ENCODE data around the gene PHYKPL. TPM values are rescaled to one million over a fixed set of nuclear protein-coding genes. Genes with fewer than 3 reads are reported as not detected.

Gene PHYKPL
- total and polyA plus RNA-seq, 2 of the 4 experiments (the other 2 are of a cell fraction): 10.0 to 24.5 TPM

- Histone ChIP-seq H3K14ac (replicated peaks; ENCODE audit: low read depth, low read length) (no peak overlapping the region), H3K4ac (ENCODE audit: low read depth, low read length) (no peak overlapping the region), H2BK5ac (ENCODE audit: low read depth, low read length, poor library complexity, severe bottlenecking) (no peak overlapping the region), H3K18ac (ENCODE audit: low read depth, low read length) (no peak overlapping the region), H2BK15ac (ENCODE audit: low read depth, low read length) (no peak overlapping the region), H3K27me3 (ENCODE audit: control insufficient read depth, insufficient read depth, low read length) (no peaks in the 10 kb centered on the region), H2AK9ac (replicated peaks; ENCODE audit: low read depth, low read length, poor library complexity) (peak overlapping the region; percentile 3), H4K5ac (ENCODE audit: low read depth, low read length) (no peak overlapping the region), H3K4me2 (ENCODE audit: low read depth, low read length) (no peak overlapping the region), H3K23ac (ENCODE audit: low read depth, low read length) (no peak overlapping the region), H3K9ac (ENCODE audit: low read depth, low read length) (no peak overlapping the region), H4K91ac (ENCODE audit: insufficient read depth, low read depth, low read length) (no peak overlapping the region), H2BK120ac (ENCODE audit: low read depth, low read length) (no peak overlapping the region), H3K79me1 (ENCODE audit: low read depth in 1 of 2, low read length in 2 of 2) (peaks cover 3 to 57% of the 10 kb centered on the region in 2 experiments; a peak in 3 of 4 replicates), H2AK5ac (ENCODE audit: low read depth, low read length) (no peak overlapping the region), H4K20me1 (ENCODE audit: insufficient read depth, low read length) (peaks cover 5% of the 10 kb centered on the region; the same call in 1 of the 2 replicates), H3K9me1 (ENCODE audit: insufficient read depth, low read length) (peaks cover 17% of the 10 kb centered on the region), H3K36me3 (ENCODE audit: control insufficient read depth, insufficient read depth, low read length) (peaks cover 48% of the 10 kb centered on the region), H2BK20ac (ENCODE audit: low read depth, low read length) (no peak overlapping the region), H3K56ac (ENCODE audit: extremely low read depth, insufficient read depth, low read length) (no peak overlapping the region), H4K8ac (ENCODE audit: low read depth in 2 of 2, low read length in 2 of 2) (no peak overlapping the region), H2AFZ (replicated peaks; ENCODE audit: low read length, poor library complexity) (no peak overlapping the region), H3K9me3 (ENCODE audit: control insufficient read depth, insufficient read depth, low read length) (0 out of 2 replicates have a peak, but pooled peaks cover 2% of the 10 kb centered on the region), H3K27ac (ENCODE audit: insufficient read depth, low read length) (no peak overlapping the region), H3K4me3 (ENCODE audit: insufficient read depth, low read depth, low read length) (no peak overlapping the region), H3K4me1 (ENCODE audit: control insufficient read depth, insufficient read depth, low read length) (no peaks in the 10 kb centered on the region)
- TF ChIP-seq MAZ (IDR thresholded peaks at IDR 0.05; ENCODE audit: borderline replicate concordance, low read depth, low read length): no peak
- no peak for DNase-seq
- CTCF ChIA-PET: no interaction called here
- no TSS peak for BruUV-seq (replicated peaks)
- in situ Hi-C loops (cut with MboI; ENCODE audit: low sequenced_read_pairs) (no loop called here), dilution Hi-C loops (cut with HindIII; ENCODE audit: low sequenced_read_pairs, unreplicated experiment) (no loop called here), intact Hi-C loops (cut with micrococcal nuclease) (no loop called here)
- WGBS, 2 experiments (ENCODE audit: extremely low coverage in 2 of 2, insufficient read length in 1 of 2): 65% methylated on average over 10 of the region's 13 CpGs; no CpG with 5 or more reads in 1 of the 2 experiments
- ATAC-seq (ENCODE audit: low read depth): no peak
- POLR2A ChIA-PET (ENCODE audit: unreplicated experiment): no interaction called here
Observed at GRCh38 chr5:178223828-178224335, 8.7 kb downstream of the PHYKPL start.

Data from IMR-90 (cell line).